HG03159 (cell line): ENCODE results near the gene IKZF4.
A peak's percentile ranks its signal among the peaks of the same experiment; 100 is the strongest.
"Not testable (repeated sequence)": the region's sequence is repeated elsewhere in the genome, so short reads cannot be mapped to it uniquely, and the experiment has no call there.

ENCODE experiments used
- ATAC-seq: cut with Tn5 transposase; IDR thresholded peaks from one replicate; pipeline ENCODE4 v1.9.1; 2021; ENCODE audit warnings: mild to moderate bottlenecking, moderate library complexity; ENCODE audit not compliant: unreplicated experiment

Gene IKZF4

GRCh38 chr12:56020423-56021184 lies at the start of gene IKZF4:
Gene IKZF4 (plus strand): TSS chr12:56021043. CDS start chr12:56021494, 451 bp downstream.
- no peak for ATAC-seq

GRCh38 chr12:55972042-55972441 lies 48.8 kb upstream of the IKZF4 start:
- ATAC-seq, result no peak

- ATAC-seq, result no peak
These were observed 48.4 kb upstream of the IKZF4 start for GRCh38 chr12:55972456-55972855.

- no peak for ATAC-seq
These were observed 47.8 kb upstream of the IKZF4 start for GRCh38 chr12:55972911-55973598.

GRCh38 chr12:55973599-55974307 lies 47.1 kb upstream of the IKZF4 start, which contains the start of gene RAB5B:
Gene RAB5B (plus strand): TSS chr12:55974078. CDS start chr12:55986961, 12,883 bp downstream.
- ATAC-seq, result peak; percentile 93

- peak; percentile 17 for ATAC-seq
These were observed 46.5 kb upstream of the IKZF4 start for GRCh38 chr12:55974308-55974730.

- no peak for ATAC-seq
These were observed 42.5 kb upstream of the IKZF4 start for GRCh38 chr12:55978393-55978792.

GRCh38 chr12:55979069-55979468 lies 41.8 kb upstream of the IKZF4 start:
- ATAC-seq, result no peak

- ATAC-seq, result not testable (repeated sequence)
These were observed 39.0 kb upstream of the IKZF4 start for GRCh38 chr12:55981882-55982281.

GRCh38 chr12:55982319-55982936 lies 38.4 kb upstream of the IKZF4 start:
- ATAC-seq, result peak; percentile 79

- ATAC-seq, result no peak
These were observed 37.5 kb upstream of the IKZF4 start for GRCh38 chr12:55983232-55983842.

GRCh38 chr12:55984861-55985260 lies 36.0 kb upstream of the IKZF4 start:
- ATAC-seq, result no peak

GRCh38 chr12:55985341-55985740 lies 35.5 kb upstream of the IKZF4 start:
- no peak for ATAC-seq

- not testable (repeated sequence) for ATAC-seq
These were observed 34.9 kb upstream of the IKZF4 start for GRCh38 chr12:55985976-55986375.

- ATAC-seq, result no peak
These were observed 29.7 kb upstream of the IKZF4 start for GRCh38 chr12:55991110-55991509.

GRCh38 chr12:55993230-55993853 lies 27.5 kb upstream of the IKZF4 start:
- no peak for ATAC-seq

- ATAC-seq, result no peak
These were observed 25.5 kb upstream of the IKZF4 start for GRCh38 chr12:55995366-55995765.

- ATAC-seq, result no peak
These were observed 24.6 kb upstream of the IKZF4 start for GRCh38 chr12:55996201-55996714.

GRCh38 chr12:55996715-55997534 lies 23.9 kb upstream of the IKZF4 start, which contains the start of gene SUOX:
Gene SUOX (plus strand): TSS chr12:55997276. CDS start chr12:56002222, 4,946 bp downstream.
- peak; percentile 99 for ATAC-seq
